Erythroblast (primary cell): Measurements from ENCODE around the gene AGAP1.

Source experiments
- GATA1 ChIP-seq: IDR thresholded peaks from 2 replicates; pipeline ENCODE4 v1.6.1; 2011; ENCODE audit warnings: low read depth, mild to moderate bottlenecking, control low read depth, low read length, moderate library complexity
- POLR2A ChIP-seq: IDR thresholded peaks from 2 replicates; pipeline ENCODE4 v1.6.1; 2011; ENCODE audit warnings: mild to moderate bottlenecking, low read length

GRCh38 chr2:235647264-235647663 is 153.4 kb downstream of the AGAP1 start:
- no peak for TF ChIP-seq POLR2A
- TF ChIP-seq GATA1 = no peak
